SK-N-SH (cell line): Measurements from ENCODE around the gene BCAN. TPM values are rescaled to one million over a fixed set of nuclear protein-coding genes. Genes with fewer than 3 reads are reported as not detected.
A peak's percentile ranks its signal among the peaks of the same experiment; 100 is the strongest.

Source experiments
- CTCF ChIA-PET: fragments of 300-600, 350-600 bp; formaldehyde crosslinking; extraction: SDS; loops from one replicate; lab custom pipeline; 2021; lab: Yijun Ruan, JAX
- POLR2A ChIA-PET: fragments of 350-600 bp; sonication (Branson Sonifier 250); formaldehyde crosslinking; extraction: SDS; loops from one replicate; lab custom pipeline; 2020; ENCODE audit warnings: antibody characterized with exemption, inconsistent platforms; lab: Yijun Ruan, JAX
- DNase-seq: peaks from one replicate; pipeline ENCODE4 v3.0.0; 2012
- H2AFZ ChIP-seq: fragments of 200-600 bp; sonication (generic); 2 replicates; pipeline ENCODE4 v1.8.1; 2016; ENCODE audit warnings: antibody characterized with exemption, mild to moderate bottlenecking, low read depth
- H3F3A ChIP-seq: fragments of 200-600 bp; sonication (generic); replicated peaks from 2 replicates; pipeline ENCODE3; 2016; ENCODE audit warnings: antibody characterized with exemption, mild to moderate bottlenecking; ENCODE audit not compliant: insufficient read depth
- H3K27ac ChIP-seq, 2 experiments: fragments of 200-500 bp in 1 of 2; fragments of 200-600 bp in 1 of 2; sonication (Bioruptor generic) in 1 of 2; sonication (generic), shearing (Covaris generic) in 1 of 2; 2 replicates each; pipeline versions ENCODE4 v1.5.1 to v1.6.1; 2014 to 2016; ENCODE audit warnings: low read depth in 2 of 2, inconsistent platforms in 1 of 2, low read length in 1 of 2, mild to moderate bottlenecking in 1 of 2, mixed read lengths in 1 of 2
- H3K27me3 ChIP-seq: fragments of 200-600 bp; sonication (generic), shearing (Covaris generic); 2 replicates; pipeline ENCODE4 v1.6.1; 2016; ENCODE audit warnings: mixed run types; ENCODE audit not compliant: insufficient read depth
- H3K36me3 ChIP-seq, 2 experiments: fragments of 200-500 bp in 1 of 2; fragments of 200-600 bp in 1 of 2; sonication (Bioruptor generic) in 1 of 2; sonication (generic) in 1 of 2; replicated peaks in 1 of 2; 2 replicates each; pipeline versions ENCODE3 to v1.5.1; 2014 to 2016; ENCODE audit warnings: low read length in 1 of 2, mild to moderate bottlenecking in 1 of 2; ENCODE audit not compliant: insufficient read depth in 2 of 2, control insufficient read depth in 1 of 2
- H3K4me1 ChIP-seq, 2 experiments: fragments of 200-500 bp in 1 of 2; fragments of 200-600 bp in 1 of 2; sonication (Bioruptor generic) in 1 of 2; sonication (generic), shearing (Covaris generic) in 1 of 2; 2 replicates each; pipeline versions ENCODE4 v1.5.1 to v1.6.1; 2014 to 2016; ENCODE audit warnings: low read depth in 1 of 2, low read length in 1 of 2, mixed run types in 1 of 2; ENCODE audit not compliant: insufficient read depth in 2 of 2, control insufficient read depth in 1 of 2
- H3K4me2 ChIP-seq: fragments of 200-600 bp; sonication (generic), shearing (Covaris generic); 2 replicates; pipeline ENCODE4 v1.6.1; 2017; ENCODE audit warnings: mixed run types
- H3K4me3 ChIP-seq, 2 experiments: fragments of 200-500 bp in 1 of 2; fragments of 200-600 bp in 1 of 2; sonication (Bioruptor generic) in 1 of 2; sonication (generic), shearing (Covaris generic) in 1 of 2; 2 replicates each; pipeline versions ENCODE4 v1.5.1 to v1.8.1; 2014 to 2016; ENCODE audit warnings: low read depth in 2 of 2, inconsistent platforms in 1 of 2, low read length in 1 of 2, mild to moderate bottlenecking in 1 of 2, mixed read lengths in 1 of 2, moderate library complexity in 1 of 2
- H3K79me2 ChIP-seq: fragments of 200-600 bp; sonication (generic); 2 replicates; pipeline ENCODE4 v1.8.1; 2017; ENCODE audit warnings: mild to moderate bottlenecking; ENCODE audit not compliant: insufficient read depth
- H3K9ac ChIP-seq: fragments of 200-600 bp; sonication (generic); 2 replicates; pipeline ENCODE4 v1.6.1; 2017; ENCODE audit warnings: mixed run types
- H3K9me2 ChIP-seq: fragments of 200-600 bp; sonication (generic); 2 replicates; pipeline ENCODE4 v1.6.1; 2017; ENCODE audit warnings: mixed run types
- H3K9me3 ChIP-seq: fragments of 200-600 bp; sonication (generic); 2 replicates; pipeline ENCODE4 v1.6.1; 2017; ENCODE audit warnings: mixed run types, mild to moderate bottlenecking, moderate library complexity
- H4K20me1 ChIP-seq: fragments of 200-600 bp; sonication (generic); 2 replicates; pipeline ENCODE4 v1.6.1; 2017; ENCODE audit warnings: mild to moderate bottlenecking, mixed run types; ENCODE audit not compliant: insufficient read depth
- ELF1 ChIP-seq: IDR thresholded peaks from 2 replicates; pipeline ENCODE4 v1.4.0; 2012
- FOXJ3 ChIP-seq: sonication (generic); formaldehyde crosslinking; IDR thresholded peaks from 2 replicates; pipeline ENCODE4 v1.5.1; 2020; ENCODE audit warnings: mild to moderate bottlenecking, missing genetic modification reagents
- NFIC ChIP-seq: IDR thresholded peaks from 2 replicates; pipeline ENCODE4 v1.4.0; 2012; ENCODE audit warnings: borderline replicate concordance
- POLR2AphosphoS5 ChIP-seq: IDR thresholded peaks from 2 replicates; pipeline ENCODE4 v1.6.1; 2012; ENCODE audit warnings: low read depth, low read length
- RAD21 ChIP-seq: IDR thresholded peaks from 2 replicates; pipeline ENCODE4 v1.6.1; 2012; ENCODE audit warnings: mild to moderate bottlenecking, low read length
- RXRA ChIP-seq: IDR thresholded peaks from 2 replicates; pipeline ENCODE4 v1.4.0; 2012; ENCODE audit warnings: low read depth, mild to moderate bottlenecking, borderline replicate concordance
- SIN3A ChIP-seq: IDR thresholded peaks from 2 replicates; pipeline ENCODE4 v1.6.1; 2012; ENCODE audit warnings: low read depth, mild to moderate bottlenecking, low read length, moderate library complexity, borderline replicate concordance
- TAF1 ChIP-seq: IDR thresholded peaks from 2 replicates; pipeline ENCODE4 v1.6.1; 2012; ENCODE audit warnings: low read depth, mild to moderate bottlenecking, low read length, moderate library complexity, borderline replicate concordance
- YY1 ChIP-seq: IDR thresholded peaks from 2 replicates; pipeline ENCODE4 v1.4.0; 2012; ENCODE audit warnings: low read depth, mild to moderate bottlenecking
- ZBTB33 ChIP-seq: IDR thresholded peaks from 2 replicates; pipeline ENCODE4 v1.4.0; 2012; ENCODE audit warnings: low read depth, borderline replicate concordance
- WGBS: methylation state at CpG from one replicate; pipeline ENCODE4 v1.1.6; 2017; ENCODE audit warnings: low lambda C conversion rate; 5-methylcytosine and 5-hydroxymethylcytosine counted together
- polyA plus RNA-seq, 3 experiments: library from polyadenylated mRNA; depleted of rRNA; stranded (reverse); fragments of >200 nt; gene quantifications; 2 replicates each; pipeline ENCODE4 v1.2.3, GENCODE V29; 2012
- TF ChIP-seq, protein P1 (sequence below): IDR thresholded peaks from 2 replicates; pipeline ENCODE4; 2012
- TF ChIP-seq, protein P2 (sequence below): fragments of 150-350 bp; IDR thresholded peaks from 2 replicates; pipeline ENCODE4 v1.6.1; 2016; ENCODE audit warnings: mild to moderate bottlenecking, low read depth, low read length

The BCAN gene
- polyA plus RNA-seq, 1 of the 3 experiments (the other 2 are of a cell fraction), result 0.25 TPM

- CTCF ChIA-PET, result interaction anchor here (1.0 to 5.6 kb wide), 8 partner anchors 8 to 65 kb away, joined by 3 to 42 read pairs (median 4); partner anchors contain the start of gene BCAN
- Histone ChIP-seq H2AFZ (no peak overlapping the region), H3K27me3 (no peaks in the 10 kb centered on the region), H3K4me2 (no peak overlapping the region), H4K20me1 (no peaks in the 10 kb centered on the region), H3K9me2 (no peaks in the 10 kb centered on the region), H3K36me3 (peaks cover 42 to 63% of the 10 kb centered on the region in 2 experiments), H3F3A (peaks cover 13% of the 10 kb centered on the region), H3K9ac (no peak overlapping the region), H3K4me3 (no peak overlapping the region), H3K79me2 (peaks cover 23% of the 10 kb centered on the region), H3K27ac (no peak overlapping the region), H3K4me1 (peaks cover 0 to 16% of the 10 kb centered on the region in 2 experiments; a peak in 2 of 4 replicates), H3K9me3 (no peaks in the 10 kb centered on the region)
- no peak for DNase-seq
- TF ChIP-seq FOXJ3 (CRISPR knock-in tag) (no peak), TAF1 (no peak), SIN3A (no peak), NFIC (no peak), YY1 (no peak), ELF1 (no peak), ZBTB33 (no peak)
- TF ChIP-seq, protein P1, sequence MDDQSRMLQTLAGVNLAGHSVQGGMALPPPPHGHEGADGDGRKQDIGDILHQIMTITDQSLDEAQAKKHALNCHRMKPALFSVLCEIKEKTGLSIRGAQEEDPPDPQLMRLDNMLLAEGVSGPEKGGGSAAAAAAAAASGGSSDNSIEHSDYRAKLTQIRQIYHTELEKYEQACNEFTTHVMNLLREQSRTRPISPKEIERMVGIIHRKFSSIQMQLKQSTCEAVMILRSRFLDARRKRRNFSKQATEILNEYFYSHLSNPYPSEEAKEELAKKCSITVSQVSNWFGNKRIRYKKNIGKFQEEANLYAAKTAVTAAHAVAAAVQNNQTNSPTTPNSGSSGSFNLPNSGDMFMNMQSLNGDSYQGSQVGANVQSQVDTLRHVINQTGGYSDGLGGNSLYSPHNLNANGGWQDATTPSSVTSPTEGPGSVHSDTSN, result no peak
- WGBS, result 98% methylated on average over 3 of the region's 3 CpGs
- POLR2A ChIA-PET, result interaction anchor here (0.6 kb wide), 1 partner anchor 297 kb away, joined by 3 read pairs; no protein-coding TSS in a partner anchor
These were observed 47.7 kb upstream of the BCAN start for GRCh38 chr1:156594190-156594589.

DNA sequence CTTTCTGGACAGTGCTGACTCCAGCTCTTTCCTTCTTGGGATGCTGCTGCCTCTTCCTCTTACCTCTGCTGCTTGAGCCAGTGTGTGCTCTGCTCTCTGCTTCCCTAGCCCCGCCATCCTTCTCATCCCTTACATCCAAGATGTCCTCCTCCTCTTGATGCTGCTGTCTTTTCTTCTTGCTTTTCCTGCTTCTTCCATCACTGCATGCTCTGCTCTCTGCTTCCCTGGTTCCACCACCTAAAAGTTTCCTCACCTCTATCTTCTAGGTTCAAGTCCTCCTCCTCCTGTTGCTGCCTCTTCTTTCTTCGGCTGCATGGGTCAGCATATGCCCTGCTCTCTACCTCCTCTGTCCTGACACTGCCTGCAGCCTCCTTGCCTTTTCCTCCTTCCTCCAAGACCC, 46.9 kb upstream of the BCAN start:
- no peak overlapping the region for H3K27ac ChIP-seq
- ChIA-PET POLR2A (interaction anchor here (0.6 kb wide), 1 partner anchor 298 kb away, joined by 3 read pairs; no protein-coding TSS in a partner anchor), CTCF (interaction anchor here (1.0 to 5.6 kb wide), 6 partner anchors 8 to 29 kb away, joined by 3 to 42 read pairs (median 5); no protein-coding TSS in a partner anchor)
- H3K4me1 ChIP-seq, result peaks cover under 1 to 20% of the 10 kb centered on the region in 2 experiments; a peak in 3 of 4 replicates
- WGBS, result 91% methylated on average over 2 of the region's 2 CpGs
- peaks cover 17% of the 10 kb centered on the region for H3F3A ChIP-seq
- H3K9me2 ChIP-seq, result no peaks in the 10 kb centered on the region
- H3K9ac ChIP-seq, result no peak overlapping the region
- H3K4me3 ChIP-seq, result no peak overlapping the region
- peaks cover 31% of the 10 kb centered on the region for H3K79me2 ChIP-seq
- no peaks in the 10 kb centered on the region for H4K20me1 ChIP-seq
- H2AFZ ChIP-seq, result no peak overlapping the region
- no peak overlapping the region for H3K4me2 ChIP-seq
- no peak for DNase-seq
- no peaks in the 10 kb centered on the region for H3K9me3 ChIP-seq
- no peaks in the 10 kb centered on the region for H3K27me3 ChIP-seq
- TF ChIP-seq POLR2AphosphoS5 (0 out of 2 replicates have a peak, but pooled peaks have one; percentile 8), RXRA (no peak), TAF1 (no peak), RAD21 (no peak), FOXJ3 (CRISPR knock-in tag) (no peak), YY1 (no peak)
- TF ChIP-seq, protein P1, result no peak
- TF ChIP-seq, protein P2, sequence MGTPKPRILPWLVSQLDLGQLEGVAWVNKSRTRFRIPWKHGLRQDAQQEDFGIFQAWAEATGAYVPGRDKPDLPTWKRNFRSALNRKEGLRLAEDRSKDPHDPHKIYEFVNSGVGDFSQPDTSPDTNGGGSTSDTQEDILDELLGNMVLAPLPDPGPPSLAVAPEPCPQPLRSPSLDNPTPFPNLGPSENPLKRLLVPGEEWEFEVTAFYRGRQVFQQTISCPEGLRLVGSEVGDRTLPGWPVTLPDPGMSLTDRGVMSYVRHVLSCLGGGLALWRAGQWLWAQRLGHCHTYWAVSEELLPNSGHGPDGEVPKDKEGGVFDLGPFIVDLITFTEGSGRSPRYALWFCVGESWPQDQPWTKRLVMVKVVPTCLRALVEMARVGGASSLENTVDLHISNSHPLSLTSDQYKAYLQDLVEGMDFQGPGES, result no peak
- peaks cover 47 to 63% of the 10 kb centered on the region in 2 experiments for H3K36me3 ChIP-seq
